Central memory CD8-positive, alpha-beta T cell (primary cell): ENCODE results near the gene PIGS.
"Not testable (repeated sequence)": the region's sequence is repeated elsewhere in the genome, so short reads cannot be mapped to it uniquely, and the experiment has no call there.

Experiments used
- ATAC-seq: fragments of 150-1000 bp; cut with Tn5 transposase; replicated peaks from 2 replicates; pipeline ENCODE4 v1.10.0; 2022; ENCODE audit warnings: mild to moderate bottlenecking, moderate FRiP score, moderate number of reproducible peaks; ENCODE audit not compliant: poor library complexity, severe bottlenecking; ENCODE audit errors: extremely low read depth
- DNase-seq, 2 donors: peaks; one replicate each; pipeline ENCODE4 v3.0.0; 2021; ENCODE audit warnings: low spot score in 2 of 2
- H3K27ac Mint-ChIP-seq: one replicate; pipeline ENCODE4 v1.8.0; 2022; ENCODE audit warnings: low read depth, mild to moderate bottlenecking, moderate library complexity, mixed read lengths
- H3K27me3 Mint-ChIP-seq: one replicate; pipeline ENCODE4 v1.8.0; 2022; ENCODE audit warnings: mixed read lengths
- H3K36me3 Mint-ChIP-seq: one replicate; pipeline ENCODE4 v1.8.0; 2022; ENCODE audit warnings: mild to moderate bottlenecking, moderate library complexity, mixed read lengths; ENCODE audit not compliant: insufficient read depth
- H3K4me1 Mint-ChIP-seq: one replicate; pipeline ENCODE4 v1.8.0; 2022; ENCODE audit warnings: mixed read lengths
- H3K4me3 Mint-ChIP-seq: one replicate; pipeline ENCODE4 v1.8.0; 2022; ENCODE audit warnings: mild to moderate bottlenecking, moderate library complexity, mixed read lengths
- H3K9me3 Mint-ChIP-seq: one replicate; pipeline ENCODE4 v1.8.0; 2022; ENCODE audit warnings: mixed read lengths

Gene PIGS

GRCh38 chr17:28571361-28572122 lies at the start of gene PIGS:
Gene PIGS (minus strand): TSS chr17:28571524. CDS start chr17:28571496, 28 bp downstream.
- Mint-ChIP-seq H3K4me1 (peaks cover 57% of the 10 kb centered on the region), H3K36me3 (peaks cover 19% of the 10 kb centered on the region), H3K27ac (peak within 1 kb of the TSS; percentile 89), H3K27me3 (no peaks in the 10 kb centered on the region), H3K4me3 (peak within 1 kb of the TSS; percentile 97), H3K9me3 (no peaks in the 10 kb centered on the region)
- ATAC-seq (peak; percentile 98), DNase-seq (peak; percentile 69 to 72)

GRCh38 chr17:28620010-28620409 lies 48.7 kb upstream of the PIGS start:
- Mint-ChIP-seq H3K4me1 (no peaks in the 10 kb centered on the region), H3K4me3 (no peak overlapping the region), H3K27ac (no peak overlapping the region), H3K9me3 (no peaks in the 10 kb centered on the region), H3K27me3 (no peaks in the 10 kb centered on the region), H3K36me3 (peaks cover 77% of the 10 kb centered on the region)
- no peak for DNase-seq
- ATAC-seq, result no peak

GRCh38 chr17:28618464-28618863 lies 47.1 kb upstream of the PIGS start:
- no peaks in the 10 kb centered on the region for H3K9me3 Mint-ChIP-seq
- peaks cover 82% of the 10 kb centered on the region for H3K36me3 Mint-ChIP-seq
- no peak overlapping the region for H3K4me3 Mint-ChIP-seq
- no peaks in the 10 kb centered on the region for H3K27me3 Mint-ChIP-seq
- H3K4me1 Mint-ChIP-seq, result no peaks in the 10 kb centered on the region
- ATAC-seq (no peak), DNase-seq (no peak)
- H3K27ac Mint-ChIP-seq, result no peak overlapping the region

- ATAC-seq, result no peak
- DNase-seq, result no peak
- Mint-ChIP-seq H3K4me1 (no peaks in the 10 kb centered on the region), H3K4me3 (no peak overlapping the region), H3K36me3 (peaks cover 66% of the 10 kb centered on the region), H3K9me3 (no peaks in the 10 kb centered on the region), H3K27me3 (no peaks in the 10 kb centered on the region), H3K27ac (no peak overlapping the region)
Measured at GRCh38 chr17:28616281-28616680, 45.0 kb upstream of the PIGS start.

- H3K27me3 Mint-ChIP-seq, result no peaks in the 10 kb centered on the region
- no peaks in the 10 kb centered on the region for H3K9me3 Mint-ChIP-seq
- no peak overlapping the region for H3K27ac Mint-ChIP-seq
- H3K36me3 Mint-ChIP-seq, result peaks cover 57% of the 10 kb centered on the region
- DNase-seq (no peak), ATAC-seq (no peak)
- H3K4me3 Mint-ChIP-seq, result no peak overlapping the region
- H3K4me1 Mint-ChIP-seq, result no peaks in the 10 kb centered on the region
Measured at GRCh38 chr17:28615260-28615940, 44.1 kb upstream of the PIGS start.

GRCh38 chr17:28613931-28614381 lies 42.6 kb upstream of the PIGS start, which contains the start of gene RSKR:
Gene RSKR (minus strand): TSS chr17:28614185. CDS start chr17:28614161, 24 bp downstream.
- no peak for DNase-seq
- no peaks in the 10 kb centered on the region for H3K27me3 Mint-ChIP-seq
- no peaks in the 10 kb centered on the region for H3K4me1 Mint-ChIP-seq
- H3K4me3 Mint-ChIP-seq, result no peak within 1 kb of the TSS
- H3K36me3 Mint-ChIP-seq, result peaks cover 43% of the 10 kb centered on the region
- H3K9me3 Mint-ChIP-seq, result no peaks in the 10 kb centered on the region
- H3K27ac Mint-ChIP-seq, result no peak within 1 kb of the TSS
- no peak for ATAC-seq

- Mint-ChIP-seq H3K9me3 (no peaks in the 10 kb centered on the region), H3K27me3 (no peaks in the 10 kb centered on the region), H3K36me3 (peaks cover 35% of the 10 kb centered on the region), H3K4me3 (no peak overlapping the region), H3K27ac (no peak overlapping the region), H3K4me1 (no peaks in the 10 kb centered on the region)
- no peak for DNase-seq
- ATAC-seq, result no peak
Measured at GRCh38 chr17:28612936-28613872, 41.9 kb upstream of the PIGS start.

GRCh38 chr17:28612531-28612930 lies 41.2 kb upstream of the PIGS start:
- DNase-seq, result no peak
- Mint-ChIP-seq H3K27ac (peak overlapping the region; percentile 47), H3K9me3 (no peaks in the 10 kb centered on the region), H3K4me1 (no peaks in the 10 kb centered on the region), H3K27me3 (no peaks in the 10 kb centered on the region), H3K36me3 (peaks cover 28% of the 10 kb centered on the region), H3K4me3 (no peak overlapping the region)
- ATAC-seq, result no peak

GRCh38 chr17:28610376-28610775 lies 39.1 kb upstream of the PIGS start:
- DNase-seq (no peak), ATAC-seq (no peak)
- peak overlapping the region; percentile 4 for H3K27ac Mint-ChIP-seq
- H3K4me1 Mint-ChIP-seq, result no peaks in the 10 kb centered on the region
- peaks cover 10% of the 10 kb centered on the region for H3K36me3 Mint-ChIP-seq
- H3K4me3 Mint-ChIP-seq, result no peak overlapping the region
- H3K9me3 Mint-ChIP-seq, result no peaks in the 10 kb centered on the region
- H3K27me3 Mint-ChIP-seq, result no peaks in the 10 kb centered on the region

GRCh38 chr17:28604031-28604430 lies 32.7 kb upstream of the PIGS start:
- not testable (repeated sequence) for DNase-seq, H3K4me1 Mint-ChIP-seq, H3K27ac Mint-ChIP-seq, H3K9me3 Mint-ChIP-seq, ATAC-seq, H3K27me3 Mint-ChIP-seq, H3K4me3 Mint-ChIP-seq
- H3K36me3 Mint-ChIP-seq, result peaks cover 10% of the 10 kb centered on the region

- Mint-ChIP-seq H3K9me3 (no peaks in the 10 kb centered on the region), H3K4me1 (peaks cover 25% of the 10 kb centered on the region), H3K4me3 (peak overlapping the region; percentile 90), H3K27me3 (no peaks in the 10 kb centered on the region), H3K36me3 (peaks cover 14% of the 10 kb centered on the region), H3K27ac (peak overlapping the region; percentile 95)
- DNase-seq, result peak in 1 of 2 donors; percentile 63
- ATAC-seq, result peak; percentile 75
Measured at GRCh38 chr17:28599311-28600184, 28.2 kb upstream of the PIGS start.
